Mononuclear cell (primary cell): ENCODE results near the gene MRRF. TPM values are rescaled to one million over a fixed set of nuclear protein-coding genes. Genes with fewer than 3 reads are reported as not detected.
A peak's percentile ranks its signal among the peaks of the same experiment; 100 is the strongest.

Source experiments
- H3K27me3 ChIP-seq: 2 replicates; pipeline ENCODE4 v1.6.0; 2011; ENCODE audit warnings: low read length, control low read depth; ENCODE audit not compliant: insufficient read depth
- H3K4me1 ChIP-seq: 2 replicates; pipeline ENCODE4 v1.5.1; 2011; ENCODE audit warnings: mild to moderate bottlenecking, low read length, control low read depth; ENCODE audit not compliant: insufficient read depth
- H3K4me3 ChIP-seq: 2 replicates; pipeline ENCODE4 v1.5.1; 2011; ENCODE audit warnings: mild to moderate bottlenecking, low read length, moderate library complexity
- H3K9me3 ChIP-seq: 2 replicates; pipeline ENCODE4 v1.5.1; 2011; ENCODE audit warnings: low read depth, mild to moderate bottlenecking, control low read depth, low read length
- total RNA-seq: library from RNA; depleted of rRNA; stranded (reverse); fragments of >200 nt; gene quantifications from one replicate; pipeline ENCODE4 v1.2.3, GENCODE V29; 2012

The MRRF gene
- total RNA-seq, 1 donor: 29.5 TPM

GRCh38 chr9:122251351-122251750 lies 13.3 kb upstream of the MRRF start:
- H3K27me3 ChIP-seq: no peaks in the 10 kb centered on the region
- H3K9me3 ChIP-seq: no peaks in the 10 kb centered on the region
- H3K4me1 ChIP-seq: no peaks in the 10 kb centered on the region
- no peak overlapping the region for H3K4me3 ChIP-seq

GRCh38 chr9:122252796-122253195 lies 11.9 kb upstream of the MRRF start:
- H3K27me3 ChIP-seq: no peaks in the 10 kb centered on the region
- H3K4me1 ChIP-seq: no peaks in the 10 kb centered on the region
- no peak overlapping the region for H3K4me3 ChIP-seq
- H3K9me3 ChIP-seq: no peaks in the 10 kb centered on the region

- Histone ChIP-seq H3K4me1 (no peaks in the 10 kb centered on the region), H3K9me3 (no peaks in the 10 kb centered on the region), H3K27me3 (no peaks in the 10 kb centered on the region), H3K4me3 (no peak overlapping the region)
These were observed 9.9 kb upstream of the MRRF start for GRCh38 chr9:122254761-122255160.

- H3K9me3 ChIP-seq: no peaks in the 10 kb centered on the region
- no peak overlapping the region for H3K4me3 ChIP-seq
- H3K27me3 ChIP-seq: no peaks in the 10 kb centered on the region
- H3K4me1 ChIP-seq: no peaks in the 10 kb centered on the region
These were observed 8.5 kb upstream of the MRRF start for GRCh38 chr9:122256206-122256605.

- H3K4me1 ChIP-seq: peaks cover 17% of the 10 kb centered on the region
- no peaks in the 10 kb centered on the region for H3K9me3 ChIP-seq
- H3K27me3 ChIP-seq: no peaks in the 10 kb centered on the region
- H3K4me3 ChIP-seq: no peak overlapping the region
These were observed 5.7 kb upstream of the MRRF start for GRCh38 chr9:122258886-122259415.

GRCh38 chr9:122261469-122261881 lies 3.2 kb upstream of the MRRF start:
- no peaks in the 10 kb centered on the region for H3K27me3 ChIP-seq
- H3K9me3 ChIP-seq: no peaks in the 10 kb centered on the region
- peaks cover 30% of the 10 kb centered on the region for H3K4me1 ChIP-seq
- H3K4me3 ChIP-seq: no peak overlapping the region

- no peaks in the 10 kb centered on the region for H3K27me3 ChIP-seq
- H3K4me3 ChIP-seq: no peak overlapping the region
- H3K9me3 ChIP-seq: no peaks in the 10 kb centered on the region
- peaks cover 30% of the 10 kb centered on the region for H3K4me1 ChIP-seq
These were observed 2.6 kb upstream of the MRRF start for GRCh38 chr9:122262073-122262472.

GRCh38 chr9:122263699-122264349 lies 858 bp upstream of the MRRF start:
- H3K27me3 ChIP-seq: no peaks in the 10 kb centered on the region
- peaks cover 30% of the 10 kb centered on the region for H3K4me1 ChIP-seq
- H3K9me3 ChIP-seq: no peaks in the 10 kb centered on the region
- H3K4me3 ChIP-seq: peak overlapping the region; percentile 81

- peak overlapping the region; percentile 81 for H3K4me3 ChIP-seq
- peaks cover 30% of the 10 kb centered on the region for H3K4me1 ChIP-seq
- no peaks in the 10 kb centered on the region for H3K9me3 ChIP-seq
- H3K27me3 ChIP-seq: no peaks in the 10 kb centered on the region
These were observed 650 bp downstream of the MRRF start for GRCh38 chr9:122265149-122265915.

GRCh38 chr9:122268041-122268814 lies 3.5 kb downstream of the MRRF start:
- H3K4me1 ChIP-seq: peaks cover 21% of the 10 kb centered on the region
- H3K4me3 ChIP-seq: no peak overlapping the region
- H3K27me3 ChIP-seq: no peaks in the 10 kb centered on the region
- no peaks in the 10 kb centered on the region for H3K9me3 ChIP-seq

- H3K4me3 ChIP-seq: no peak overlapping the region
- no peaks in the 10 kb centered on the region for H3K4me1 ChIP-seq
- peaks cover 6% of the 10 kb centered on the region for H3K9me3 ChIP-seq
- no peaks in the 10 kb centered on the region for H3K27me3 ChIP-seq
These were observed 9.4 kb downstream of the MRRF start for GRCh38 chr9:122274055-122274454.

- no peaks in the 10 kb centered on the region for H3K4me1 ChIP-seq
- no peak overlapping the region for H3K4me3 ChIP-seq
- no peaks in the 10 kb centered on the region for H3K27me3 ChIP-seq
- peaks cover 6% of the 10 kb centered on the region for H3K9me3 ChIP-seq
These were observed 11.4 kb downstream of the MRRF start for GRCh38 chr9:122276096-122276495.

GRCh38 chr9:122277285-122277897 lies 12.7 kb downstream of the MRRF start:
- Histone ChIP-seq H3K4me3 (no peak overlapping the region), H3K27me3 (no peaks in the 10 kb centered on the region), H3K9me3 (peaks cover 6% of the 10 kb centered on the region), H3K4me1 (no peaks in the 10 kb centered on the region)

- Histone ChIP-seq H3K4me1 (peaks cover 7% of the 10 kb centered on the region), H3K27me3 (no peaks in the 10 kb centered on the region), H3K9me3 (peaks cover 6% of the 10 kb centered on the region), H3K4me3 (no peak overlapping the region)
These were observed 16.7 kb downstream of the MRRF start for GRCh38 chr9:122281368-122281767.

GRCh38 chr9:122286764-122287163 lies 22.1 kb downstream of the MRRF start:
- Histone ChIP-seq H3K9me3 (no peaks in the 10 kb centered on the region), H3K4me3 (no peak overlapping the region), H3K27me3 (no peaks in the 10 kb centered on the region), H3K4me1 (peaks cover 10% of the 10 kb centered on the region)
